Measurements from ENCODE around the gene UBE2N.

- TF ChIP-seq, protein P1, sequence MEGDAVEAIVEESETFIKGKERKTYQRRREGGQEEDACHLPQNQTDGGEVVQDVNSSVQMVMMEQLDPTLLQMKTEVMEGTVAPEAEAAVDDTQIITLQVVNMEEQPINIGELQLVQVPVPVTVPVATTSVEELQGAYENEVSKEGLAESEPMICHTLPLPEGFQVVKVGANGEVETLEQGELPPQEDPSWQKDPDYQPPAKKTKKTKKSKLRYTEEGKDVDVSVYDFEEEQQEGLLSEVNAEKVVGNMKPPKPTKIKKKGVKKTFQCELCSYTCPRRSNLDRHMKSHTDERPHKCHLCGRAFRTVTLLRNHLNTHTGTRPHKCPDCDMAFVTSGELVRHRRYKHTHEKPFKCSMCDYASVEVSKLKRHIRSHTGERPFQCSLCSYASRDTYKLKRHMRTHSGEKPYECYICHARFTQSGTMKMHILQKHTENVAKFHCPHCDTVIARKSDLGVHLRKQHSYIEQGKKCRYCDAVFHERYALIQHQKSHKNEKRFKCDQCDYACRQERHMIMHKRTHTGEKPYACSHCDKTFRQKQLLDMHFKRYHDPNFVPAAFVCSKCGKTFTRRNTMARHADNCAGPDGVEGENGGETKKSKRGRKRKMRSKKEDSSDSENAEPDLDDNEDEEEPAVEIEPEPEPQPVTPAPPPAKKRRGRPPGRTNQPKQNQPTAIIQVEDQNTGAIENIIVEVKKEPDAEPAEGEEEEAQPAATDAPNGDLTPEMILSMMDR (IDR thresholded peaks at IDR 0.05), result no peak
- no peak for TF ChIP-seq EP300 (IDR thresholded peaks at IDR 0.05; ENCODE audit: low read depth)
These were observed 11.9 kb downstream of the UBE2N start for GRCh38 chr12:93429852-93430251.

Data from transverse colon (tissue), 3 donors.